ENCODE results near the gene SMAD7. TPM values are rescaled to one million over a fixed set of nuclear protein-coding genes. Genes with fewer than 3 reads are reported as not detected.

Gene SMAD7, protein sequence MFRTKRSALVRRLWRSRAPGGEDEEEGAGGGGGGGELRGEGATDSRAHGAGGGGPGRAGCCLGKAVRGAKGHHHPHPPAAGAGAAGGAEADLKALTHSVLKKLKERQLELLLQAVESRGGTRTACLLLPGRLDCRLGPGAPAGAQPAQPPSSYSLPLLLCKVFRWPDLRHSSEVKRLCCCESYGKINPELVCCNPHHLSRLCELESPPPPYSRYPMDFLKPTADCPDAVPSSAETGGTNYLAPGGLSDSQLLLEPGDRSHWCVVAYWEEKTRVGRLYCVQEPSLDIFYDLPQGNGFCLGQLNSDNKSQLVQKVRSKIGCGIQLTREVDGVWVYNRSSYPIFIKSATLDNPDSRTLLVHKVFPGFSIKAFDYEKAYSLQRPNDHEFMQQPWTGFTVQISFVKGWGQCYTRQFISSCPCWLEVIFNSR
- 51.5 TPM for total RNA-seq

DNA sequence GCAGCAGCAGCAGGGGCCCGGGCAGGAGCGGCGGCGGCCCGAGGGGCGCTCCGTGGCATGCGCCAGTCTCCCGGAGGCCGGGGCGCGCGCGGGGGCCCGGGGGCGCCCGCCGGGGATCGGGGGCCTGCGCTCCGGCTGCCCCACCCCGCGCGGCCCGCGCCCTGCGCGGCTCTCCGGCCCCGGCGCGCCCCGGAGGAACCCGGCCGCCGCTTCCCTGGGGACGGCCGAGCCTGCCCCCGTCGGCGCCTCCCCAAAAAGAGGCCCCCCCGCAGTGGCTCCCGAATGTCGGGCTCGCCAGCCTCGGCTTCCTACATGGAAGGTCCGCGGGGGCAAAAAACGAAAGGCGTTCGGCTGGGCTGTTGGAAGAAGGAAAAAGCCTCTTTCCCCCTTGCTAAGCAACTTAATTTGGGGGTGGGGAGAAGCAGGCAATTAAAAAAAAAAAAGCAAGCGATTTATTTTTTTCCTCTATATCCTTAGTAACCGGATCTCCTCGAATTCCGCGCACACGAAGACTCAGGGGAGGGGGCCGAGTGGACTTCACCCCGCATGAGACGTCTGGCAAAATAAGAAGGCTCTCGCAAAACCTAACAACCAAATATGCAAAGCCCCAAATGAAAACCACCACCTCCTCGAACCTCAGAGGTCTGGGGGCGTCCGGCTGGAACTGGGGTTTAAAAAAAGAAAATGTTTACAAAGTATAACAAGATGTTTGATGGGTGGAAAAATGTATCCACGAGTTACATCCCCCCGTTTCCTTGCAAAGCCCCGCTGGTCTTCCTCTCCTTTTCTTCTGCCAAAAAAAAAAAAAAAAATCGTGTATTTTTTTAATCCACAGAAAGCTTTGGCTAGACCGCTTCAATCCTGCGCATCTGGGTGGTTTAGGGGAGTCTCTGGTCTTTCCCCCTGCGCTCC is at the start of gene SMAD7:
SMAD7 (minus strand) TSS at position 430 of the 912 bp plus-strand sequence. CDS start 541 bp downstream, outside the sequence.

Data from camera-type eye (tissue), 1 donor.